ENCODE data around the gene RNH1. TPM values are rescaled to one million over a fixed set of nuclear protein-coding genes. Genes with fewer than 3 reads are reported as not detected.
A peak's percentile ranks its signal among the peaks of the same experiment; 100 is the strongest.

RNH1 gene
- total and polyA plus RNA-seq, 2 donors (not counting 1 experiment from before 2014, with no cell fraction given): 102 to 561 TPM

- peaks cover 13% of the 10 kb centered on the region for H3K4me1 ChIP-seq (ENCODE audit: control insufficient read depth, extremely low read depth, insufficient read depth, low read length)
- no peaks in the 10 kb centered on the region for H3K9me3 ChIP-seq (ENCODE audit: control insufficient read depth, insufficient read depth, low read depth, low read length)
- H3K79me2 ChIP-seq (ENCODE audit: control insufficient read depth, insufficient read depth, low read length): peaks cover 58% of the 10 kb centered on the region
- peaks cover 44% of the 10 kb centered on the region for H3K36me3 ChIP-seq (ENCODE audit: control insufficient read depth, insufficient read depth, low read length)
- H3K4me3 ChIP-seq (replicated peaks in 1 of 4; ENCODE audit: control extremely low read depth in 1 of 4, insufficient read depth in 1 of 4, low read depth in 3 of 4, low read length in 4 of 4): peak overlapping the region in 1 of 4 experiments; percentile 96
- H4K20me1 ChIP-seq (ENCODE audit: control insufficient read depth, extremely low read depth, insufficient read depth, low read length): no peaks in the 10 kb centered on the region
- TF ChIP-seq EZH2 (IDR thresholded peaks at IDR 0.05; ENCODE audit: low read length, missing control alignments) (no peak), CTCF (conservative IDR thresholded peaks at IDR 0.05 in 1 of 2, IDR thresholded peaks at IDR 0.05 in 1 of 2; ENCODE audit: low read depth in 1 of 2, low read length in 2 of 2) (no peak)
- DNase-seq (ENCODE audit: low read depth in 2 of 2): no peak
- no peaks in the 10 kb centered on the region for H3K27me3 ChIP-seq (ENCODE audit: control insufficient read depth, insufficient read depth, low read length)
- H2AFZ ChIP-seq (ENCODE audit: low read length): no peak overlapping the region
- peak overlapping the region; percentile 83 for H3K27ac ChIP-seq (ENCODE audit: insufficient read depth, low read length)
- H3K4me2 ChIP-seq (ENCODE audit: extremely low read depth, insufficient read depth, low read length): no peak overlapping the region
- peak overlapping the region; percentile 42 for H3K9ac ChIP-seq (ENCODE audit: insufficient read depth, low read length)
Measured at GRCh38 chr11:502288-503178, 4.5 kb downstream of the RNH1 start.

GRCh38 chr11:501683-502287 lies 5.3 kb downstream of the RNH1 start:
- H3K36me3 ChIP-seq (ENCODE audit: control insufficient read depth, insufficient read depth, low read length): peaks cover 52% of the 10 kb centered on the region
- peaks cover 60% of the 10 kb centered on the region for H3K79me2 ChIP-seq (ENCODE audit: control insufficient read depth, insufficient read depth, low read length)
- H3K9me3 ChIP-seq (ENCODE audit: control insufficient read depth, insufficient read depth, low read depth, low read length): no peaks in the 10 kb centered on the region
- no peaks in the 10 kb centered on the region for H4K20me1 ChIP-seq (ENCODE audit: control insufficient read depth, extremely low read depth, insufficient read depth, low read length)
- H3K9ac ChIP-seq (ENCODE audit: insufficient read depth, low read length): no peak overlapping the region
- no peak overlapping the region for H3K4me2 ChIP-seq (ENCODE audit: extremely low read depth, insufficient read depth, low read length)
- H3K27me3 ChIP-seq (ENCODE audit: control insufficient read depth, insufficient read depth, low read length): no peaks in the 10 kb centered on the region
- H3K4me3 ChIP-seq (replicated peaks in 1 of 4; ENCODE audit: control extremely low read depth in 1 of 4, insufficient read depth in 1 of 4, low read depth in 3 of 4, low read length in 4 of 4): no peak overlapping the region
- H2AFZ ChIP-seq (ENCODE audit: low read length): no peak overlapping the region
- no peak overlapping the region for H3K27ac ChIP-seq (ENCODE audit: insufficient read depth, low read length)
- TF ChIP-seq EZH2 (IDR thresholded peaks at IDR 0.05; ENCODE audit: low read length, missing control alignments) (no peak), CTCF (conservative IDR thresholded peaks at IDR 0.05 in 1 of 2, IDR thresholded peaks at IDR 0.05 in 1 of 2; ENCODE audit: low read depth in 1 of 2, low read length in 2 of 2) (no peak)
- no peak for DNase-seq (ENCODE audit: low read depth in 2 of 2)
- H3K4me1 ChIP-seq (ENCODE audit: control insufficient read depth, extremely low read depth, insufficient read depth, low read length): peaks cover 13% of the 10 kb centered on the region

- Histone ChIP-seq H3K27me3 (ENCODE audit: control insufficient read depth, insufficient read depth, low read length) (no peaks in the 10 kb centered on the region), H3K27ac (ENCODE audit: insufficient read depth, low read length) (no peak overlapping the region), H3K4me2 (ENCODE audit: extremely low read depth, insufficient read depth, low read length) (no peak overlapping the region), H2AFZ (ENCODE audit: low read length) (no peak overlapping the region), H4K20me1 (ENCODE audit: control insufficient read depth, extremely low read depth, insufficient read depth, low read length) (no peaks in the 10 kb centered on the region), H3K9me3 (ENCODE audit: control insufficient read depth, insufficient read depth, low read depth, low read length) (no peaks in the 10 kb centered on the region), H3K4me1 (ENCODE audit: control insufficient read depth, extremely low read depth, insufficient read depth, low read length) (peaks cover 13% of the 10 kb centered on the region), H3K79me2 (ENCODE audit: control insufficient read depth, insufficient read depth, low read length) (peaks cover 59% of the 10 kb centered on the region), H3K36me3 (ENCODE audit: control insufficient read depth, insufficient read depth, low read length) (peaks cover 52% of the 10 kb centered on the region), H3K9ac (ENCODE audit: insufficient read depth, low read length) (no peak overlapping the region), H3K4me3 (replicated peaks in 1 of 4; ENCODE audit: control extremely low read depth in 1 of 4, insufficient read depth in 1 of 4, low read depth in 3 of 4, low read length in 4 of 4) (no peak overlapping the region)
- no peak for TF ChIP-seq CTCF (conservative IDR thresholded peaks at IDR 0.05 in 1 of 2, IDR thresholded peaks at IDR 0.05 in 1 of 2; ENCODE audit: low read depth in 1 of 2, low read length in 2 of 2)
- TF ChIP-seq EZH2 (IDR thresholded peaks at IDR 0.05; ENCODE audit: low read length, missing control alignments): no peak
- DNase-seq (ENCODE audit: low read depth in 2 of 2): no peak
Measured at GRCh38 chr11:501001-501682, 5.9 kb downstream of the RNH1 start.
